Hepatocyte (in vitro differentiated cells): Measurements from ENCODE around the gene C9orf50. TPM values are rescaled to one million over a fixed set of nuclear protein-coding genes. Genes with fewer than 3 reads are reported as not detected.

Experiments used
- DNase-seq: peaks from one replicate; pipeline ENCODE4 v3.0.0-alpha.2; 2016; ENCODE audit warnings: low spot score
- H2AFZ ChIP-seq: fragments of 200-600 bp; sonication (generic); 2 replicates; pipeline ENCODE4 v1.6.0; 2016; ENCODE audit warnings: antibody characterized with exemption, mild to moderate bottlenecking
- H3K27ac ChIP-seq: fragments of 200-600 bp; sonication (generic); 2 replicates; pipeline ENCODE4 v1.5.1; 2016; ENCODE audit warnings: mild to moderate bottlenecking
- H3K27me3 ChIP-seq: fragments of 200-600 bp; sonication (generic); 2 replicates; pipeline ENCODE4 v1.6.1; 2016
- H3K36me3 ChIP-seq: fragments of 200-600 bp; sonication (generic); replicated peaks from 2 replicates; pipeline ENCODE4 v1.5.1; 2016; ENCODE audit warnings: low read depth; ENCODE audit not compliant: insufficient read depth
- H3K4me1 ChIP-seq: fragments of 200-600 bp; sonication (generic); 2 replicates; pipeline ENCODE4 v1.5.1; 2016; ENCODE audit warnings: mild to moderate bottlenecking, moderate library complexity; ENCODE audit not compliant: insufficient read depth
- H3K4me2 ChIP-seq: fragments of 200-600 bp; sonication (generic); 2 replicates; pipeline ENCODE4 v1.6.0; 2016
- H3K4me3 ChIP-seq: fragments of 200-600 bp; sonication (generic); 2 replicates; pipeline ENCODE4 v1.5.1; 2016; ENCODE audit warnings: mild to moderate bottlenecking
- H3K79me2 ChIP-seq: fragments of 200-600 bp; sonication (generic); 2 replicates; pipeline ENCODE4 v1.6.0; 2017; ENCODE audit warnings: mild to moderate bottlenecking
- H3K9me2 ChIP-seq: fragments of 200-600 bp; sonication (generic); replicated peaks from 2 replicates; pipeline ENCODE4 v1.6.0; 2017; ENCODE audit warnings: mild to moderate bottlenecking; ENCODE audit not compliant: insufficient read depth
- H3K9me3 ChIP-seq: fragments of 200-600 bp; sonication (generic); 2 replicates; pipeline ENCODE4 v1.5.1; 2016; ENCODE audit warnings: low read depth, mild to moderate bottlenecking
- H4K20me1 ChIP-seq: fragments of 200-600 bp; sonication (generic); 2 replicates; pipeline ENCODE4 v1.6.0; 2016; ENCODE audit warnings: mild to moderate bottlenecking; ENCODE audit not compliant: insufficient read depth, poor library complexity, severe bottlenecking
- EZH2 ChIP-seq: fragments of 200-600 bp; sonication (generic); IDR thresholded peaks from 2 replicates; pipeline ENCODE4 v1.6.1; 2016; ENCODE audit warnings: antibody characterized with exemption, mild to moderate bottlenecking, borderline replicate concordance
- EZH2phosphoT487 ChIP-seq: fragments of 200-600 bp; sonication (generic); IDR thresholded peaks from one replicate; pipeline ENCODE4 v1.6.1; 2018; ENCODE audit warnings: antibody characterized with exemption, mild to moderate bottlenecking, low read depth, moderate library complexity; ENCODE audit not compliant: unreplicated experiment, severe bottlenecking
- WGBS: methylation state at CpG from one replicate; pipeline ENCODE4 v1.1.6; 2016; ENCODE audit warnings: low lambda C conversion rate; ENCODE audit errors: missing lambda C conversion rate; 5-methylcytosine and 5-hydroxymethylcytosine counted together
- polyA plus RNA-seq: library from polyadenylated mRNA; unstranded; fragments of >200 nt; fragmentation: Nextera tagmentation; extraction: Ambion mirVana; gene quantifications from 2 replicates; pipeline ENCODE4 v1.2.1, GENCODE V29; 2016
- total RNA-seq: library from RNA; depleted of rRNA; stranded (reverse); fragments of >200 nt; gene quantifications from 2 replicates; pipeline ENCODE4 v1.2.3, GENCODE V29; 2014
- TF ChIP-seq, protein P1 (sequence below): fragments of 200-600 bp; sonication (generic); IDR thresholded peaks from 2 replicates; pipeline ENCODE4 v1.5.1; 2016; ENCODE audit warnings: antibody characterized with exemption, mild to moderate bottlenecking; ENCODE audit not compliant: poor library complexity

Gene C9orf50
- total and polyA plus RNA-seq, 2 experiments from 2014 or later: not detected

DNA sequence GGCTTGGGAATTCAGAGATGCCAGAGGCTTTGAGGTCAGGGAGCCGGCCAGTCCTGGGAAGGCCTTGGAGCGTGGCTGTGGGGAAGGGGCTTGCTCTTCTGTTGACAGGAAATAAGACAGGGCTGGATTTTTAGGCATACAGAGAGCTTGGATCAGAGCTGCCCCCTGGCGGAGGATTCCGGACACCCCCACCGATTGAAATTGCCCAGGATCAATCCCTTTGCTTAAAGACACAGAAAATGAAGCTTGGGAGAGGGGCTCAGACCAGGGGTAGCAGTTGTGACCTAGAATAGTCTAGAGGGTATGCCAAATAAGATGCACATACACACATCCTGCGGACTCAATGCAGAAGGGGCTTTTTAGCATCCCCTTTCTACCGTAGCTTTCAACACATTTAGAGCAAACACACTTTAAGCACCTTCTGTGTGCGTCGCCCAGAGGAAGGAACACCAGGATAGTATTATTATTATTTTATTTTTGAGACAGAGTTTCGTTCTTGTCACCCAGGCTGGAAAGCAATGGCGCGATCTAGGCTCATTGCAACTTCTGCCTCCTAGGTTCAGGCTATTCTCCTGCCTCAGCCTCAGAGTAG is 3.4 kb upstream of the C9orf50 start:
- Histone ChIP-seq H3K9me2 (no peaks in the 10 kb centered on the region), H3K79me2 (peaks cover 36% of the 10 kb centered on the region), H3K36me3 (no peaks in the 10 kb centered on the region), H3K4me1 (peaks cover 30% of the 10 kb centered on the region), H3K9me3 (no peaks in the 10 kb centered on the region), H3K4me3 (no peak overlapping the region), H4K20me1 (peaks cover 28% of the 10 kb centered on the region), H3K27ac (no peak overlapping the region), H3K27me3 (no peaks in the 10 kb centered on the region), H2AFZ (no peak overlapping the region), H3K4me2 (no peak overlapping the region)
- no peak for TF ChIP-seq EZH2phosphoT487
- TF ChIP-seq, protein P1, sequence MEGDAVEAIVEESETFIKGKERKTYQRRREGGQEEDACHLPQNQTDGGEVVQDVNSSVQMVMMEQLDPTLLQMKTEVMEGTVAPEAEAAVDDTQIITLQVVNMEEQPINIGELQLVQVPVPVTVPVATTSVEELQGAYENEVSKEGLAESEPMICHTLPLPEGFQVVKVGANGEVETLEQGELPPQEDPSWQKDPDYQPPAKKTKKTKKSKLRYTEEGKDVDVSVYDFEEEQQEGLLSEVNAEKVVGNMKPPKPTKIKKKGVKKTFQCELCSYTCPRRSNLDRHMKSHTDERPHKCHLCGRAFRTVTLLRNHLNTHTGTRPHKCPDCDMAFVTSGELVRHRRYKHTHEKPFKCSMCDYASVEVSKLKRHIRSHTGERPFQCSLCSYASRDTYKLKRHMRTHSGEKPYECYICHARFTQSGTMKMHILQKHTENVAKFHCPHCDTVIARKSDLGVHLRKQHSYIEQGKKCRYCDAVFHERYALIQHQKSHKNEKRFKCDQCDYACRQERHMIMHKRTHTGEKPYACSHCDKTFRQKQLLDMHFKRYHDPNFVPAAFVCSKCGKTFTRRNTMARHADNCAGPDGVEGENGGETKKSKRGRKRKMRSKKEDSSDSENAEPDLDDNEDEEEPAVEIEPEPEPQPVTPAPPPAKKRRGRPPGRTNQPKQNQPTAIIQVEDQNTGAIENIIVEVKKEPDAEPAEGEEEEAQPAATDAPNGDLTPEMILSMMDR: peak; percentile 64
- WGBS: 51% methylated on average over 12 of the region's 12 CpGs
- DNase-seq: peak; percentile 68

DNA sequence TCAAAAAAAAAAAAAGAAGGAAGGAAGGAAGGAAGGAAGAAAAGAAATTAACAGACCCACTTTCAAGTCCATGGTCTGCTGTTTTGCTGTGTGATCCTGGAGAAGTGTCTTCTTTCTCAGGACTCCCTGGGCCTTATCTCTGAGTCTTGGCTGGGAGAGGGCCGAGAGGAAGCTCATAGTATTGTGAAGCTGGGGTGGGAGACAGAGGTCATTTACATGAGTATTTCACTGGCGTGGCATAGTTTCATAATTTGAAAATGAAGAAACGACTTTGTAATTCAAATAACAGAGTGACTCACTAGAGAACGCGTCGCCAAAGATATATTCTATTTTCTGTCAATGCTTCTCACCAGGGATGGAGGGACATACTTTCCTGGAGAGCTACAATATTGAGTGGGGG is 2.4 kb upstream of the C9orf50 start:
- Histone ChIP-seq H3K36me3 (no peaks in the 10 kb centered on the region), H2AFZ (no peak overlapping the region), H3K9me3 (no peaks in the 10 kb centered on the region), H3K4me3 (no peak overlapping the region), H3K9me2 (no peaks in the 10 kb centered on the region), H3K4me2 (no peak overlapping the region), H3K27me3 (no peaks in the 10 kb centered on the region), H4K20me1 (peaks cover 18% of the 10 kb centered on the region), H3K4me1 (peaks cover 22% of the 10 kb centered on the region), H3K79me2 (peaks cover 26% of the 10 kb centered on the region), H3K27ac (no peak overlapping the region)
- TF ChIP-seq EZH2phosphoT487 (no peak), EZH2 (no peak)
- TF ChIP-seq, protein P1: no peak
- WGBS: 88% methylated on average over 6 of the region's 6 CpGs
- DNase-seq: no peak

DNA sequence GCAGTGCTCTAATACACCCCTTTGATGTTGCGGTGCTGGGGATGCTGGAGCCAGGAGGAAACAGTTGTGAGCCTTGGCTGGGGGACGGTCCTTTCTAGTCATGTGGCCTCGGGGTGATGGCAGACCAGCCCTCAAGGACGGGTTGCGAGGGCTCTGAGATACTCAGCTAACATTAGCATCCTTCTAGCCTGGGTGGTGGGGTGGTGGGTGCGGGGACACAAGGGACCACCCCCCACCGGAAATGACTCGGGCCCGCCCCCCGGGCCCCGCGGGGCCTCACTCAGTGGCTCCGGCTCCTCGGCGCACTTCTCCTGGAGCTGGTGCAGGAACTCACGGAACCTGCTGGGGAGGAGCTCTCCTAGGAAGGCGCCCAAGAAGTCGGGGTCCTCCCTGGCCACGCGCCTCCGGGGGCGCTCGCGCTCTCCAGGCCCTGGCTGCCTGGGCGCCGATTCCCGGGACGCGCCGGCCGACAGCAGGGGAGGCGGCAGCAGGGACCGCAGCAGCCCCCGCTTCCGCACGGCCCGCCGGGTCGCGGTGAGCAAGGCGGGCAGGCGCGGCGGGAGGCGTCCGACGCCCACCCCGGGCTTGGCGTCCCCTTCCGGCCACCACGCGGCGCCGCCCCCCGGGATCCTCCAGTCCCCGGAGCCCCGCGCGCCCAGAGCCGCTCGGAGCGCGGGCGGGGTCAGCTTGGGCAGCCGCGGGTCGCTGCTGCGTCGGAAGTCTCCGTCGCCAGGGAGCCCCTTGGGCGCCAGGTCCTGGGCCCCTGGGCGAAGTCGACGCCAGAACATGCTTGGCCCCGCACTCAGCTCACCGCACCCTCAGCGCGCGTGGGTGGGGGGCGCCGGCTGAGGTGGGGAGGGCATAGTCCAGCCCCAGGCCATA is 873 bp downstream of the C9orf50 start:
- H3K9me3 ChIP-seq: no peaks in the 10 kb centered on the region
- TF ChIP-seq, protein P1: peak; percentile 36
- no peak for TF ChIP-seq EZH2phosphoT487
- H3K4me2 ChIP-seq: peak overlapping the region; percentile 99
- peak overlapping the region; percentile 86 for H2AFZ ChIP-seq
- H4K20me1 ChIP-seq: no peaks in the 10 kb centered on the region
- WGBS: 1% methylated on average over 46 of the region's 82 CpGs
- H3K4me1 ChIP-seq: peaks cover 9% of the 10 kb centered on the region
- peak overlapping the region; percentile 58 for H3K27ac ChIP-seq
- H3K36me3 ChIP-seq: no peaks in the 10 kb centered on the region
- H3K79me2 ChIP-seq: no peaks in the 10 kb centered on the region
- peak; percentile 78 for DNase-seq
- no peaks in the 10 kb centered on the region for H3K27me3 ChIP-seq
- H3K9me2 ChIP-seq: no peaks in the 10 kb centered on the region
- H3K4me3 ChIP-seq: peak overlapping the region; percentile 77
